Fibroblast of skin of back (primary cell): ENCODE results near the gene SLC4A4.

Experiments
- DNase-seq: peaks from one replicate; pipeline ENCODE4 v3.0.0-alpha.2; 2013

Gene SLC4A4

GRCh38 chr4:71545168-71545567, 206.3 kb downstream of the SLC4A4 start:
- peak; percentile 97 for DNase-seq

DNA sequence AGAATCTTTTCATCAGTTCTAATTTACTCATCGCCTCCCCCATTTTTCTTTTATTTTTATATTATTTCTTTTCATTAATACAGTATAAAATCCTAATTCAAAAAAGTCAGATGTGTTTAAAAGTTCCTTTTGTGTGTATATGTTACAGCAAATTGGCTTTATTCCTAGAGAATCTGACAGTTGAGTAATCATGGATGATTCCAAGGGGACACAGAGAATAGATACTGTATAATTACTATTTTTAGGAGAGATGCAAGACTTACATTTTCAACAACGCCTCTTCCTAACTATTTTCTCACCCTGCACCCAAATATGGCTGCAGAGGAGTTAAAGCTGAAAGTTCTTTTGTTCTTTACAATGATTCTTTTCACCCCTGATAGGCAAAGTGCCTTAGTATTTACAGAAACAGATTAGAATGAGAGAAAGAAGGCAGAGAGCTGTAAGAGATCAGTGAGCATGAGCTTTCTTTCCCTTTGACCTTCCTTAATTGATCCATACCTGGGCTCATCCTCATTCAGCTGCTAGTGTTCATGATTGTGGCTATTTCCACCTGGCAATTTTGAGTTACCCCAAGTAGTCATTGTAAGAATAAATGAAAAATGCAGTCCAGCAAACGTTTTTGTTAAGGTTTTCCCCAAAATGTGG, 210.8 kb downstream of the SLC4A4 start:
- no peak for DNase-seq

- DNase-seq: peak; percentile 33
Observed at GRCh38 chr4:71550220-71551165, 211.7 kb downstream of the SLC4A4 start.

DNA sequence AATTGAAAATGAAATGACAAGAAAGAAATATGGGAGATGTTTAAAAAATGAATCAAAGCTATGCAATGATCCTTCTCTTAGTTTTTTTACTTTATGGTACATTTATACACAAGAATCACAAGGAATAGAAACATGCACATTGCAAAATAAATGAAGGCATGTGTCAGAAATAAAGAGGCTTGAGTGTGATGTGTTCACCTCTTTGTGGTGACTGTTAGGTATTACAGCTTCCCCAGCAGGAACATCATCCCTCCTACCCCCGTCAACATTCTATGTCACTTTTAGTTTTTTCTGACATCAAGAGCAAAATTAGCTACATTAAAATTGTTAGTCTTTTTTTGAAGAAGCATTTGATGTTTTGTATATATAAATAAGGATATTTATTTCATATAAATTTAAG, 214.8 kb downstream of the SLC4A4 start:
- peak; percentile 55 for DNase-seq

DNA sequence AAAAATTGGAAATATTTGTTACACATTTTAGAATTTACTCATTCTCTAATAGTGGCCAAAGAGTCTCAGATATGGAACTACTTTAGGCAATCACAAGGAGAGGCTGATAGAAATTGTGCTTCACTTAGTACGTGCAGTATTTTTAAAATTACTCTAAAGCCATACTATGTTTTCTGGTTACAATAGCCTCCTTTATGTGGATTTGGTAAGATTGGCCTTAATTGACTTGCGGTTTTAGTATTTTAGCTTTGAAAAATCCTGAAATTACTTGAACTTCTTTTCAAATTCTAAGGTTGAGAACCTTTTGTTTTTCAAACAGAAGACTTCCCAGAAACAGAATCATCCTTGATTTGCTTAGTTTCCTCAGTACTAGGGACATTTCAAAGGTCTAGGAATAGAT, 215.2 kb downstream of the SLC4A4 start:
- no peak for DNase-seq

DNA sequence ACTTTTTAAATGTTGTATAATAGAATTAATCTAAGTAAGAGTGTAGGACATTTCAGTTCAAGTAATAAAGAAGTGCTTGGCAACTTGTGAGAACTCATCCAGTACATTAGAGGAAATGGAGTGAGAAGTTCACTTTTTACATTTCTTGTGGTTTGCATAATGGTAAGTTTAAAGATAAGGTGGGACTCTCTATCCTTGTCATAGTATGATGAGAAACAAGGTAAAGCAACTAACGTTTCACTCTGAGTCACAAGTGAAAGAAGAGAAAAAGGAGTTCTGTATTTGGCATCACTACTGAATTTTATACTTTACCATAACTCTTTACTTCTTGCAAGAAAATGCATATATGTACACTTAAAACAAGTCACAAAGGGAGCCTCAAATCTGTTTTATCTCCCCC, 219.4 kb downstream of the SLC4A4 start:
- no peak for DNase-seq

DNA sequence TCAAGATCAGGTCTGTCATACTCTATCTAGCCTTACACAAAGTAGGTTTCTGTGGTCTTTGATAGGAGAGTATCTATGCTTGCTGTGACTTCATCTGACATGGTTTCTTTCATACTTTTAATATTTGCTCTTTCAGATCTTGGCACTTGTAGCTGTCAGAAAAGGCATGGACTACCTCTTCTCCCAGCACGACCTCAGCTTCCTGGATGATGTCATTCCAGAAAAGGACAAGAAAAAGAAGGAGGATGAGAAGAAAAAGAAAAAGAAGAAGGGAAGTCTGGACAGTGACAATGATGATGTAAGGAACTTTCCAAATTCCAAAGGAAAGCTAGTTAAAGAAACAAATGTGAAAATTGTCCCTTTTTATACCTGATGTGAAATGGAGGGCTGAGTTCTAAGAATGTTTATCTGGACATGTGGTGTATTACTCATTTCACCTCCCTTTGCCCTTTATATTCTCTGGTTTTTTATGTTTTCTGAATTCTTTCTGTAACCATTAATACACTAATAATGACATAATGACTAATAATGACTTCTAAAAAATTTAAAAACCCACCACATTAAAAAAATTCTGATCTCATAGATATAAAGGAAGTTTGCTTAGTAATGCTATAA, 221.2 kb downstream of the SLC4A4 start:
- DNase-seq: peak; percentile 63

GRCh38 chr4:71564775-71565174, 226.0 kb downstream of the SLC4A4 start:
- DNase-seq: no peak

DNA sequence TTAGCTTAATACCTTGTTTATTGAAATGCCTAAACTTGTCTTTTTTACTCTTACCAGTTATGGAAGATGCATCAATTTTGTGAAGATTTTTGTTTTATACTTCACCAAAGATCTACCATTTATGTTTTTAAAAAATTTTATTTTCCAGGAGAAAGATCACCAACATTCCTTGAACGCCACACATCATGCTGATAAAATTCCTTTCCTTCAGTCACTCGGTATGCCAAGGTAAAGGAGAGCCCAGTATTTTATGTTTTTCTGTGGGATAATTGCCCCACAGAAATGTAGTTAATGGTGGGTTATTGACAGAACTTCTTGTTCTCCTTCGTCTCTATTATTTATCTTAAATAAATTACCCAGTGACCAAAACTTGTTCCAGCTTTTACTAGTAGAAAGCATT, 228.0 kb downstream of the SLC4A4 start:
- no peak for DNase-seq

DNA sequence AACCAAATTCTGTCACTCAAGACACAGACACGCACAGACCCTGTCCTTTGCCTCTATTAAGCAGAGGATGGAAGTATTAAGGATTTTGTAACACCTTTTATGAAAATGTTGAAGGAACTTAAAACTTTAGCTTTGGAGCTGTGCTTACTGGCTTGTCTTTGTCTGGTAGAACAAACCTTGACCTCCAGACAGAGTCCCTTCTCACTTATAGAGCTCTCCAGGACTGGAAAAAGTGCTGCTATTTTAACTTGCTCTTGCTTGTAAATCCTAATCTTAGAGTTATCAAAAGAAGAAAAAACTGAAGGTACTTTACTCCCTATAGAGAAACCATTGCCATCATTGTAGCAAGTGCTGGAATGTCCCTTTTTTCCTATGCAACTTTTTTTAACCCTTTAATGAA, 229.3 kb downstream of the SLC4A4 start:
- DNase-seq: no peak

- DNase-seq: peak; percentile 8
Observed at GRCh38 chr4:71570492-71570891, 231.7 kb downstream of the SLC4A4 start.

DNA sequence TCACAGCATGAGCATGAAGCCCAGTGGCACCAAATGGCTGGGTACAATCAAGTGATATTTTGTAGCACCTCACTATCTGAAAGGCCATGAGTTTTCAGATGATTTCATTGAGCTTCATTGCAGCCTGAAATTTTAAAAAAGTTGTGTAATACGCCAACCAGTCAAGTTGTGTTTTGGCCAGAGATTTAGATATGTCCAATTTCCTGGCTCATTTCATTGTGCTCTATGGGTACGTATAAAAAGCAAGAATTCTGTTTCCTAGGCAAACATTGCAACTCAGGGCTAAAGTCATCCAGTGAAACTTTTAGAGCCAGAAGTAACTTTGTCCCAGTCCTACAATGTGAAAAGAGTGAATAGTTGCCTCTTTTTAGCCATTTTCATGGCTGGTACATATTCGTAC, 232.5 kb downstream of the SLC4A4 start:
- DNase-seq: no peak

DNA sequence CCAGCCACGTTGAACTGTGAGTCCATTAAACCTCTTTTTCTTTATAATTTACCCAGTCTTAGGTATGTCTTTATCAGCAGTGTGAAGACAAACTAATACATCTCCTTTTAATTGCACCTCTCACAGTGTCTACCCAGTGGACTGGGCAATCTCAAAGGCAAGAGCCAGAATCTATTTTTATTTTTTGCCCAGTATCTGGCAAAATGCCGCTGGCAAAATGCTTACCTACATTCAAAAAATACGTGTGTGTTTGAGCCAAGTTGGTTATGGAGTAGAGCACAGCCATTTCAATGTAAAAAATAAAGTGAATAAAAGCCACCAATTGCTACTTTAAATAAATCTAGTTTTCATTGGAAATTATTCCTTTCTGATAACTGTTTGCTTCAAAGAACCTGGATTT, 245.2 kb downstream of the SLC4A4 start:
- no peak for DNase-seq

DNA sequence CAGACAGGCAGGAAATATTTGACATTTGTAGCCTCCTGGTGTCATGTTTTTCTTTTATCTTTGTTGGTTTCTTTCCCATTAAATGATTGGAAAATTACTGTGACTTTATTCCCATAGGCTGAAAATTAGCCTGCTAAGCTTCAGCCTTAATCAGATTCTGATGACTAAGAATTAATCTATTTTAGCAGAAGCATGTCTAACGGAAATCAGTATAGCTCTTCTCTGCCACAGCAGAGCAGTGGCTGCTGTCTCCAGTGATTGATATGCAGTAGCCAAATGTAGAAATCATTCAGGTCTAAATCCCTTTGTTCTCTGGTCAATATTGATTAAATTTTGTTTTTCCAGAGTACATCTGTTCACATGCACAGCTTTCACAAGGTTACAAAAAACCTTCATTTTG, 245.8 kb downstream of the SLC4A4 start:
- peak; percentile 18 for DNase-seq

GRCh38 chr4:71586087-71586763, 247.4 kb downstream of the SLC4A4 start:
- DNase-seq: no peak

DNA sequence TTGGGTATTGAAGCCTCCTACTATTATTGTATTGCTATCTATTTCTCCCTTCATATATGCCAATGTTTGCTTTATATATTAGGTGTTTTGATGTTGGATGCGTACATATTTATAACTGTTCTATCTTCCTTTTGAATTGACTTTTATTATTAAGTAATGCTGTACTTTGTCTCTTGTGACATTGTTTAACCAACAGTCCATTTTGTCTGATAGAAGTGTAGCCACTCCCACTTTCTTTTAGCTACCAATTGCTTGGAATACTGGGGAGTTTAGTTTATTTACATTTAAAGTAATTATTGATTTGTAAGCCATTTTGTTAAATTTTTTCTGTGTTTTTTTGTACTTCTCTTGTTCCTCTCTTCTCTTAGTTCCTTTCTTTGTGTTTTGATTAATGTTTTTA, 249.2 kb downstream of the SLC4A4 start:
- DNase-seq: no peak

DNA sequence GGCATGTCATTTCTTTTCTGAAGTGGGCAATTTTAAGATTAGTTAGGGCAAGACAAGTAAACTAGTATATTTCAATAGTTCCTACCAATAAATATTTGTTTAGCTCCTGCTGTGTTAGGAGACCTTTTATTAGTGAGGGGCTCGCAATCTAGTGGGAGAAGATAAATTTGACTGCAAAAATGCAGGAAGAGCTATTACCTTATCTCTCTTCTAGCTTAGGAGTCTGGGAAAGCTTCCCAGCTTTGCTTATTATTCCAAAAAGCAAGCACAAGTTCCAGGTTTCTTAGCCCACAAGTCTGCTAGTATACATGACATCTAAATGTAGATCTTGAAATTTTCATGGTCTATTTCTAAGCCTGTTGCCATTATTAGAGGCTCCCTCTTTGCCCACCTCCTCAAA, 254.0 kb downstream of the SLC4A4 start:
- DNase-seq: no peak

DNA sequence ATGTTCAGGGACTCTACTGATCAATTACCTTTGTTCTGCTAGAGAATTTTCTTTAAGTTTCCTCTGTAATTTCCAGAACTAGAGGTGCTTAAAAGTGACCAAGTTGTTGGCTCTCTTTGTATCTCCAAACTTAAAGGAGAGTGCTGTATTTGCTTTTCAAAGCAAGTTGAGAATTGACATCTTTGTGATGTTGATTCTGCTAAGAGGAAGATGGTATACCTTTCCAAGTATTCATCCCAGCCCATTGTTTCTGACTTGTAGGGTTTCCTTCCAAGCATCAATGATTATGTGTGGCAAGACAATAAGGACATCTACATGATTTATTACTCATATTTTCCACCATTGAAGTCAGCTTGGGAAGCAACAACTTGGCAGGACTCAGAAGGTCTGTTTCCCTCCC, 254.5 kb downstream of the SLC4A4 start:
- DNase-seq: no peak

DNA sequence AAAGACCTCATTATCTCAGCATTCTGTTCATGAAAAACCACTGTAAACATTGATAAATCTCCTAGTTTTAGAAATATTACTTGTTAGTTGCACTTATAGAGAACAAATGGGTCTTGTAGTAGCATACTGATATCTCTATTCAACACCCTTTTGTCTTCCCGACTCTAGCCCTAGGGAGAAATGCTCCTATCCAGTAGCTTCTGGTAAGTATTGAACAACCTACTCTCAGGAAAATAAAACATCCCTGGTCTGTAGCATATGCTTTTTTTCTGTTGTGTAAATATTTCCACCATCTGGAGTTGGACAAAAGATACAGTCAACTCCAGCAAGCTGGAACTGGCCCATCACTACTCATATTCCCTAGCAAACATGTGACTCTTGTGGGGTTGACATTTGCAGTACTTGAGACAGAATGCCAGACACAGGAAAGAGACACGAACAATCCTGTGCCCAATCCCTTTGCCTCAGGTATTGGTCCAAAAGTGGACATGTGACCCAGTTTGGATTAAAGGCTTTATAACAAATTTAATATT, 256.8 kb downstream of the SLC4A4 start:
- no peak for DNase-seq

DNA sequence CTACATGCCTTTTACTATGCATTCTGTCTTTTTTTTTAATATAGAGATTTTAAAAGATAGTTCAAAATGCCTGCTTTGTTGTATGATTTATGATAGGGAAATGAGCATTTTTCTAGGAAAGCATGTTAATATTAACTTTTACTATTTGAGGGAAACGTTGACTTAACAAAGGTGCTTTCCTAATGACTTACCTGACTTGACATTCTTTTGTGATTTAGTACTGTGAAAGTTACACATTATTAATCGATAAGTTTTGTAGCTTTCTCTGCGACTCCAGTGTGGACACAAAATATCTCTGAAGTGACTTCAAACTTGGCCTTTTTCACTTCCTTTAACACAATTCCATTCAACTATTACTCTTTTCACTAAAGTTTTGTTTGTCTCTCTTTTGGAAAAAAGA, 260.8 kb downstream of the SLC4A4 start:
- no peak for DNase-seq

GRCh38 chr4:71602289-71602900, 263.6 kb downstream of the SLC4A4 start:
- DNase-seq: peak; percentile 74

GRCh38 chr4:71604785-71605184, 266.0 kb downstream of the SLC4A4 start:
- no peak for DNase-seq
